Astrocyte (in vitro differentiated cells and primary cell): ENCODE results near the gene GPATCH3.

Experiments
- EZH2 ChIP-seq: IDR thresholded peaks from 2 replicates; pipeline ENCODE4 v1.6.1; 2012; ENCODE audit warnings: mild to moderate bottlenecking, low read length, inconsistent platforms; ENCODE audit not compliant: insufficient read depth
- TF ChIP-seq, protein P1 (sequence below): IDR thresholded peaks from 2 replicates; pipeline ENCODE4 v1.5.1; 2011; ENCODE audit warnings: low read depth, mild to moderate bottlenecking, inconsistent platforms, low read length, moderate library complexity; ENCODE audit not compliant: insufficient read depth

DNA sequence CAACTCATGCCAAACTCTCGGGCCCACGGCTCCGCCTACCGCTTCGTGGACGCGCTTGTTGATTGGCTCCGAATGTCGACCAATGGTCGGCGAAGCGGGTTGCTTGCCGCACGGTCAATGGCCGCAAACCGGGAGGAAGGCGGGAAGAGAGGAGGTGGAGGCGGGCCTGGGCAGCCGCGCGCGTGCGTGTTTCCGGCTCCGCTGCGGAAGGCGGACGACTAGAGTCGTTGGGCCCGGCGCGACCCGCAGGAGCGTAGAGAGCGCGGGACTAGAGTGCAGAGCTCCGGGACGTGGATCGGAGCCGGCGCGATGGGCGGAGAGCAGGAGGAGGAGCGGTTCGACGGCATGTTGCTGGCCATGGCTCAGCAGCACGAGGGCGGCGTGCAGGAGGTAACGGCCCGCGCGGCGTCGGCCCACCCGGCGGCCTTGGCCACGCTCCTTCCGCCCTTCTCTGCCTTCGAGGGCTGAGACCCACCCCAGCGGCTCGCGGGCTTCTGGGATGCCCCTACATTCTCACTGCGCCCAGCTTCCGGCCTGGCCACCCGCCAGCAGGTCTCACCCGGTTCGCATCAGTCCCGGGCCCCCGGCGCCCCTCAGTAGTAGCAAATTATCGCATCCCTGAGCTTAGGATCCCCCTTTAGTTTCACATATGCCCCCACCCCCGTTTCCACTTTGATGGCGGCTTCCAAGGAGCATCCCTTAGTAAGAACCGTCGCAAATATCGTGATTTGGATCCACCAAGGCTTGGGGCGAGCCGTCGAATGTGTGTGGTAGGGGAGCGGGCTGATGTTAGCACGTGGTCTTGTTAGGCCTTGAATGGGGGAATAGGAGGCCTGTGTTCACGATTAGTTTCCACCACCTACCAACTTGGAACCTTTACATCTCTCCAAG, 21.5 kb upstream of the GPATCH3 start, which contains the start of gene NUDC:
- TF ChIP-seq, protein P1, sequence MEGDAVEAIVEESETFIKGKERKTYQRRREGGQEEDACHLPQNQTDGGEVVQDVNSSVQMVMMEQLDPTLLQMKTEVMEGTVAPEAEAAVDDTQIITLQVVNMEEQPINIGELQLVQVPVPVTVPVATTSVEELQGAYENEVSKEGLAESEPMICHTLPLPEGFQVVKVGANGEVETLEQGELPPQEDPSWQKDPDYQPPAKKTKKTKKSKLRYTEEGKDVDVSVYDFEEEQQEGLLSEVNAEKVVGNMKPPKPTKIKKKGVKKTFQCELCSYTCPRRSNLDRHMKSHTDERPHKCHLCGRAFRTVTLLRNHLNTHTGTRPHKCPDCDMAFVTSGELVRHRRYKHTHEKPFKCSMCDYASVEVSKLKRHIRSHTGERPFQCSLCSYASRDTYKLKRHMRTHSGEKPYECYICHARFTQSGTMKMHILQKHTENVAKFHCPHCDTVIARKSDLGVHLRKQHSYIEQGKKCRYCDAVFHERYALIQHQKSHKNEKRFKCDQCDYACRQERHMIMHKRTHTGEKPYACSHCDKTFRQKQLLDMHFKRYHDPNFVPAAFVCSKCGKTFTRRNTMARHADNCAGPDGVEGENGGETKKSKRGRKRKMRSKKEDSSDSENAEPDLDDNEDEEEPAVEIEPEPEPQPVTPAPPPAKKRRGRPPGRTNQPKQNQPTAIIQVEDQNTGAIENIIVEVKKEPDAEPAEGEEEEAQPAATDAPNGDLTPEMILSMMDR, result no peak
- no peak for TF ChIP-seq EZH2
